K562 treated with DMSO at 1 percent for 48 hours (cell line): ENCODE data around the gene TELO2. TPM values are rescaled to one million over a fixed set of nuclear protein-coding genes. Genes with fewer than 3 reads are reported as not detected.

ENCODE experiments used
- total RNA-seq: library from RNA; unstranded; fragments of 300-600 nt; gene quantifications from 2 replicates; pipeline ENCODE4 v1.2.3, GENCODE V29; 2022; ENCODE audit warnings: low replicate concordance; ENCODE audit errors: extremely low read depth

The TELO2 gene
- total RNA-seq, result not detected in 2 replicates

DNA sequence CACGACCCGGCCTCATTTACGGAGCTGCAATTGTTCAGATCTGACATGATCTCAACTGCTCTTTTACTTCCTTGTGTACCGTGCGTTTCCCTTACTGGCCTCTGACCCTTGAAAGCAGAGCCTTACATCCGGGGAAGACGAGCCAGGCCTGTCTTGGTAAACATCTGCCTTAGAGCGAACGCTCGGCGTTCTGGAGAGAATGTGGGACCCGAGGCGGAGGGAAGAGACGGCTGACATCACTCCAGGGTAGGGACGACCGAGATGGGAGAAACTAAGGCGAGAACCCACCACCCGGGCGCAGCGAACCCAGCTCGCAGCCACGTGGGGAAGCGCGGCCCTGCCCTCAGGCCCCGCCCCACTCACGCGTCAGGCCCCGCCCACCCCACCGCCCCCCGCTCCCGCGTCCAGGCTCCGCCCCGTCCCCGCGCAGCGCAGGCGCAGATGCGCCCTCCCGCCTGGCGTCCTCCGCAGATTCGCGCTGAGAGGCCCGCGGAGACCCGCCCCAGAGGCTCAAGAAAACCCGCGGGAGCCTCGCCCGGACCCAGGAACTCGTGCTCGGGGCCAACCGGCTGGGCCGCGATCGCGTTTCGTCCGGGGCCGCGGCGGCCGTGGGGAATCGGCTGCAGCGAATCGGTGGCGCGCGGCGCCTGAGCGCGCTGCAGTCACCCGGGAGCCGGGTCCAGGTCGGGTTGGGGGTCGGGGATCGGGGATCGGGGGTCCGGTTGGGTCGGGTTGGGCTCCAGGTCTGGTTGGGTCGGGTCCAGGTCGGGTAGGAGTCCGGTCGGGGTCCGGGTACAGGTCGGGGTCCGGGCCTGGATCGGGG is at the start of gene TELO2:
TELO2 (plus strand) TSS at position 438 of the 823 bp plus-strand sequence. CDS start 922 bp downstream, outside the sequence.

DNA sequence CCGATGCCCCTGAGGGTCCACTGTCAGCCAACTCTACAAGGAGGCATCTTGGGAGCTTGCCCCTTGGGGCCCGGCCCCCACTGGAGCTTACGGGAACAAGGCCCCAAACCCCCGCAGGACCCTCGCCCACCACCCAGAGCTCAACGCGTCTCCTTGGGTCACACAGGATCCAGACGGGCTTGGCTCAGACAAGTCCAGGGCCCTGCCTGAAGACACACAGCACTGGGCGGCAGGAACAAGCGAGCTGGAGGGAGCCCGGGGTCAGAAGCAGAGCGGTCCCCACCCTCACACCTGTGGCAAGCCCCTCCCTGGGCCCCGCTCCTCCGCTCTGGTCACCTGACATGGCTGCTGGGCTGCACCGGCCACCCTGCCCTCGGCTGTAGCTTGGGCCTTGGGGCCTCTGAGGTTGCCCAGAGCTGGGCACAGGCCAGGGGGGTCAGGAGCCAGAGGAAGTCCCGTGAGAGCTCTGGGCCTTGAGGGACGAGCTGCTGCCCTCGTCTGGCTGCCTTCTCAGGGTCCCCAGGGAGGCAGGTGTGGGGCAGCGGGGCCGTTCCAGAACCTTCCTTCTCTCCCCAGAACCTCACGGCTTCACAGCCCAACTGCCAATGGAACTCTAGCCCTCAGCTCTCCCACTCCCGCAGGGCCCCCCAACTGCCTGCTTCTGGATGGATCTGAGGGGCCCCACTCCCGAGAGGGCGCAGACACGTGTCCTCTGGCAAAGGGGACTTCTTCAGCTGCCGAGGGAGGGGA is 49.0 kb upstream of the TELO2 start, which contains the start of gene CCDC154:
CCDC154 (minus strand) TSS at position 577 of the 750 bp plus-strand sequence; CDS start at position 343, 234 bp downstream.

DNA sequence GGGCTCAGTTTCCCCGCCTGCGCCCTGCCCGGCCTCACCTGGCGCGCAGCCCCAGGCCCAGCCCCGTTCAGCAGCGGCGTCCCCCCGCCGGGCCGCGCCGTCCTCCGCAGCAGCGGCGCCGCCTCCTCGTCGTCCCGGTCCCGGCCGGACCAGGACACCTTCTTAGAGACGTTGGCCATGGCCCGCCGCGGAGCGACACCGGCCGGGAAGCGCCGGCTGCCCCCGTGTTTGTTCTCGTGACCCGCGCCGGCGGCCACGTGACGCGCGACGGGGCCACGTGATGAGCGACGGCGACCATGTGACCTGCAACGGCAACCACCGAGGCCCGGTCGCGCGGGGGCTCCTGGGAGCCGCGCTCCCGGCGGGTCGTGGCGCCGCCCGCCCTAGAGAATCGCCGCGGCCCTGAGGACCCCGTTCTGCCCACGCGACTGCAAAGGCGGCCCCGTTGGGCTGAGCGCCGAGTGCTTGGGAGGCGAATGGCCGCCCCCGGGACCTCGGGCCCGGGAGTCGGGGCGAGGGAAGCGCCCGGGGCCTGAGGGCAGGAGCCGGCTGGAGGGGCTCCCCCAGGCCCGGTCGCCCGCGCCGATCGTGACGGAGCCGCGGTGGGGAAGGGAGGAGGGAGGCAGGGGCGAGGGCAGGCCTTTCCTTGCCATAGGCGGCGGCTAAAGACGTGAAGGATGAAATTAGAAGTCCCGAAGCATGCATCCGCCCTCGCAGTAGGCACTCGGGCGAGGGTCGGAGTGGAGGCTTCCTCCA is 18.2 kb upstream of the TELO2 start, which contains the start of gene CLCN7:
CLCN7 (minus strand) TSS at position 233 of the 756 bp plus-strand sequence; CDS start at position 179, 54 bp downstream.

DNA sequence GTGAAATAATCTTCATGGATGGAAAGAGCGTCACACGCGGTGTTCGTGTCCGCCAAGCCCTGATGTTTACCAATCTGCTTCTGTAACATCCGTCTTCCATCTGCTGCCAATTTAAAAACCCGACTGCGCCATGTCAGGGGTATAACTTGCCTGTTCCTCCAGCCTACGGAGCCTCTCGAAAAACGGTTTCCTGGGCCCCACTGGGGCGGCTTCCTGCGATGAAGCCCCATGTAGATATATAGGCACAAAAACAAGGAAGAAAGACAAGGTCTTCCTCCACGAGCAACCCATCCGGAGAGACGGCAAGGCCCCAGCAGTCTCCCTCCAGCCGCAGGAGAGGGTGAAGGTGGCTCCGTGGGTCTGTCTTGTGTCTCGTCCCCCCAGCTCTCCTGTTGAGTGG is 4.5 kb upstream of the TELO2 start, which contains the start of gene PTX4:
PTX4 (minus strand) TSS at position 326 of the 400 bp plus-strand sequence; CDS start at position 291, 35 bp downstream.

DNA sequence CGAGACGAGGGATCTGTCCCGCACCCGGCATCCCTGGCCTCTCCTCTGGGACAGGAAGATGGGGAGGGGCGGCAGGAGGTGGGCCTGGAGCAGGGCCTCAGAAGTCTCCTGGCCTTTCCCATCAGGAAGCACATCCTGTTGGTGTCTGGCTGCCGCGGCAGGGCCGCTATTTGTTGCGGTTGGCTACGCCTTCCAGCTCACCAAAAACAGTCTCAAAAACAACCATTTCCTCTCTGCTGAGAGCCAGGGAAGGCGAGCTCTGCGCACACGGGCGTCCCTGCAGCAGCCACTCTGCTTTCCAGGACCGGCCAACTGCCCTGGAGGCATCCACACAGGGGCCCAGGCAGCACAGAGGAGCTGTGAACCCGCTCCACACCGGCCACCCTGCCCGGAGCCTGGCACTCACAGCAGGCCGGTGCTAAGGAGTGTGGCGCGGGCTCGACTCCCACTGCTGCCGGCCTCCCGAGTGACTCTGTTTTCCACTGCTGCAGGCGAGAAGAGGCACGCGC is 40.3 kb downstream of the TELO2 start, which contains the start of gene TMEM204:
TMEM204 (plus strand) TSS at position 224 of the 509 bp plus-strand sequence. CDS start 610 bp downstream, outside the sequence.

Other genes starting within 250 kb of the TELO2 start
- not detected in 2 replicates for gene TPSD1, start 237.3 kb upstream of the TELO2 start, total RNA-seq
- gene UBE2I, start 183.7 kb upstream of the TELO2 start, total RNA-seq, result not detected in 2 replicates
- not detected in 2 replicates for gene BAIAP3, start 159.7 kb upstream of the TELO2 start, total RNA-seq
- gene TSR3, start 141.5 kb upstream of the TELO2 start, total RNA-seq, result not detected in 2 replicates
- not detected in 2 replicates for gene GNPTG, start 141.4 kb upstream of the TELO2 start, total RNA-seq
- gene UNKL, start 78.7 kb upstream of the TELO2 start, total RNA-seq, result not detected in 2 replicates
- gene UQCC4, start 72.6 kb upstream of the TELO2 start, total RNA-seq, result not detected in 2 replicates
- gene PERCC1, start 62.3 kb upstream of the TELO2 start, total RNA-seq, result not detected in 2 replicates
- not detected in 2 replicates for gene CCDC154, start 48.8 kb upstream of the TELO2 start, total RNA-seq
- not detected in 2 replicates for gene CLCN7, start 18.3 kb upstream of the TELO2 start, total RNA-seq
- not detected in 2 replicates for gene PTX4, start 4.4 kb upstream of the TELO2 start, total RNA-seq
- not detected in 2 replicates for gene TMEM204, start 40.3 kb downstream of the TELO2 start, total RNA-seq
- not detected in 2 replicates for gene IFT140, start 118.7 kb downstream of the TELO2 start, total RNA-seq
- gene CRAMP1, start 119.0 kb downstream of the TELO2 start, total RNA-seq, result not detected in 2 replicates
- gene JPT2, start 184.9 kb downstream of the TELO2 start, total RNA-seq, result not detected in 2 replicates
- gene MAPK8IP3, start 212.8 kb downstream of the TELO2 start, total RNA-seq, result not detected in 2 replicates